ENCODE data around the gene DMD. TPM values are rescaled to one million over a fixed set of nuclear protein-coding genes. Genes with fewer than 3 reads are reported as not detected.

The DMD gene
- total and polyA plus RNA-seq, 2 of the 13 experiments (the other 11 are each of a cell fraction or from before 2014, with no cell fraction given) = 17.6 to 25.9 TPM

- TF ChIP-seq ISL2 (CRISPR knock-in tag; IDR thresholded peaks at IDR 0.05) = no peak
- no peak for TF ChIP-seq UBTF (CRISPR knock-in tag; IDR thresholded peaks at IDR 0.05)
- no peak for TF ChIP-seq TRIM24 (CRISPR knock-in tag; IDR thresholded peaks at IDR 0.05)
- TF ChIP-seq MATR3 (CRISPR knock-in tag; IDR thresholded peaks at IDR 0.05) = no peak
- TF ChIP-seq PHF8 (CRISPR knock-in tag; IDR thresholded peaks at IDR 0.05) = no peak
These were observed 1671.0 kb downstream of the DMD start (continued) for GRCh38 chrX:31540313-31540712.

- Histone ChIP-seq H3K9ac (ENCODE audit: insufficient read depth, low read depth, low read length) (no peak overlapping the region), H4K20me1 (ENCODE audit: insufficient read depth, low read length) (no peaks in the 10 kb centered on the region), H3K79me2 (ENCODE audit: insufficient read depth, low read length) (no peaks in the 10 kb centered on the region), H3K36me3 (replicated peaks in 1 of 2; ENCODE audit: control insufficient read depth in 1 of 2, insufficient read depth in 2 of 2, low read length in 2 of 2) (no peaks in the 10 kb centered on the region), H3K4me1 (ENCODE audit: insufficient read depth, low read length) (no peaks in the 10 kb centered on the region), H2AFZ (ENCODE audit: low read length) (no peak overlapping the region), H3K4me3 (replicated peaks in 1 of 3; ENCODE audit: insufficient read depth in 1 of 3, low read depth in 2 of 3, low read length in 3 of 3) (no peak overlapping the region), H3K4me2 (ENCODE audit: low read depth, low read length) (no peak overlapping the region), H3K27me3 (ENCODE audit: control insufficient read depth in 1 of 2, insufficient read depth in 2 of 2, low read length in 2 of 2) (no peaks in the 10 kb centered on the region), H3K9me3 (ENCODE audit: low read length) (no peaks in the 10 kb centered on the region), H3K27ac (ENCODE audit: extremely low read length, insufficient read depth, low read length) (no peak overlapping the region)
- in situ Hi-C loops (cut with HindIII; ENCODE audit: extremely low pct_ligation_motif_present, low pct_unique_long_range_greater_than_20kb) = no loop called here
- 3% methylated on average over 7 of the region's 7 CpGs for WGBS (ENCODE audit: low lambda C conversion rate)
- CTCF ChIA-PET (ENCODE audit: low intra/inter-chr PET ratio, low total read pairs) = no interaction called here
- DNase-seq (ENCODE audit: low spot score) (no peak), ATAC-seq (no peak), FAIRE-seq (no peak)
- POLR2A ChIA-PET = no interaction called here
- TF ChIP-seq ZNF747 (CRISPR knock-in tag; IDR thresholded peaks at IDR 0.05; ENCODE audit: borderline replicate concordance) (no peak), HMGXB4 (CRISPR knock-in tag; IDR thresholded peaks at IDR 0.05; ENCODE audit: borderline replicate concordance in 1 of 2, low read depth in 1 of 2) (no peak), CC2D1A (CRISPR knock-in tag; IDR thresholded peaks at IDR 0.05) (no peak), NFIC (IDR thresholded peaks at IDR 0.05; ENCODE audit: low read length) (no peak), NFE2L2 (IDR thresholded peaks at IDR 0.05; ENCODE audit: low read length) (no peak), ZNF609 (CRISPR knock-in tag; IDR thresholded peaks at IDR 0.05; ENCODE audit: borderline replicate concordance) (no peak)
- intact Hi-C loops (cut with micrococcal nuclease; ENCODE audit: unreplicated experiment) = no loop called here
- no TSS peak for BruUV-seq (replicated peaks)
These were observed 1683.8 kb downstream of the DMD start for GRCh38 chrX:31527455-31528126.

All from HepG2 (cell line).